ENCODE measurements around the gene C16orf95. TPM values are rescaled to one million over a fixed set of nuclear protein-coding genes. Genes with fewer than 3 reads are reported as not detected.

Gene C16orf95
- polyA plus RNA-seq, 1 donor = 3.3 TPM

DNA sequence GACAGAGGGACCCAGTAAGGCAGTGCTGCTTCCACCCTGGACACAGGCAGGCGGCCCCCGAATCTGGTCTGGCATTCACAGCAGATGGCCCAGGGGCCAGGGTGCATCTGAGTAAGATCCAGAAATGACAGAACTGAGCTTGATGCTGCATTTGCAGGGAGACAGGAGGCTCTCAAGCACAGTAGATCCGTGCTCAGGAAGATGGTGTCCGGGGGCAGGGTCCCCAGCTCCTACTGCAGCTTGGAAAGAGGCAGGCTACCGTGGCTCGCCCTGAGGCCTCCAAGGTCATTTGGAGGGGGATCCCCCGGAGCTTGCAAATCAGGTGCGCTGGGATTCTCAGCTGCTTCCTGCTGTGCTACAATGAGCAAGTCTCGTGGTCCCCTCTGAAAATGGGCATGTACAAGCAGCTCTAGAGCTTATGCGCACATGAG, 2.2 kb downstream of the C16orf95 start:
- Histone ChIP-seq H3K4me3 (ENCODE audit: low read length) (no peak overlapping the region), H3K27ac (ENCODE audit: low read length) (no peak overlapping the region), H3K27me3 (ENCODE audit: control insufficient read depth, insufficient read depth, low read length) (no peaks in the 10 kb centered on the region), H3K4me1 (ENCODE audit: control insufficient read depth, insufficient read depth, low read length) (peaks cover 7% of the 10 kb centered on the region), H3K36me3 (ENCODE audit: control insufficient read depth, insufficient read depth, low read length) (peaks cover 2% of the 10 kb centered on the region), H3K9me3 (ENCODE audit: control insufficient read depth, low read depth, low read length) (no peaks in the 10 kb centered on the region)
- WGBS (ENCODE audit: insufficient coverage, low lambda C conversion rate) = no CpG with 5 or more reads among the region's 10 CpGs
- no peak for DNase-seq

DNA sequence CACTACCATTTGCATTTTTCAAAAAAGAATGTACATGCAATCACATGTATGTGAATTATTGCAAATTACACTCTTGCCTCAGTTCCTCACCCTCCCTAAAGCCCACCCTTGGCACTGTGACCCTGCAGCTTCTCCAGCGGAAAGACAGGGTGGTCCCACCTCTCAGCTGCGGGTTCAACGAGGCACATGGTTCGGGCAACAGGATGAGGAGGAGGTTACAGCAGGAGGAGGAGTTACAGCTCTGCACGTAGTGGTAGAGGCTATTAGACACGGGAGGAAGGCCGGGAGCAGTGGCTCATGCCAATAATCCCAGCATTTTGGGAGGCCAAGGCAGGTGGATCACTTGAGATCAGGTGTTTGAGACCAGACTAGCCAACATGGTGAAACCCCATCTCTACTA, 5.2 kb downstream of the C16orf95 start:
- Histone ChIP-seq H3K4me3 (ENCODE audit: low read length) (no peak overlapping the region), H3K36me3 (ENCODE audit: control insufficient read depth, insufficient read depth, low read length) (no peaks in the 10 kb centered on the region), H3K27me3 (ENCODE audit: control insufficient read depth, insufficient read depth, low read length) (no peaks in the 10 kb centered on the region), H3K27ac (ENCODE audit: low read length) (no peak overlapping the region), H3K9me3 (ENCODE audit: control insufficient read depth, low read depth, low read length) (no peaks in the 10 kb centered on the region), H3K4me1 (ENCODE audit: control insufficient read depth, insufficient read depth, low read length) (no peaks in the 10 kb centered on the region)
- no CpG with 5 or more reads among the region's 7 CpGs for WGBS (ENCODE audit: insufficient coverage, low lambda C conversion rate)
- DNase-seq = no peak

DNA sequence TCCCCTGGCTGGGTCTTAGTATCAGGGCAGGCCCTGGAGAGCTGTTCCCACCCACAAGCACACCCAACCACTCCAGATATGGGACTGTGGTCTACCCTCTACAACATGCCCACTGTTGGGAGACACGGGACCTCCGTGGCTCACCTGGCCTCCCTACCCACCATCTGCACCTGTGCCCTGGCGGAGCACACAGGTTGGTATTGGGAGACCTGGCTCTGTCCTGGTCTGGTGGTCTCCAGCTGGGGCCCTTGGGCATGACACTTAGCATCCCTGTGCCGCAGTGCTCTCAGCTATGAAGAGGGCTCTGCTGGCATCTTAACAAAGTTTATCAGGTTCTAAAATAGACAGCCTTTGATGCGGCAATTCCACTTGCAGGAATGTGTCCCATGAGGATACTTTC, 5.8 kb downstream of the C16orf95 start:
- Histone ChIP-seq H3K36me3 (ENCODE audit: control insufficient read depth, insufficient read depth, low read length) (no peaks in the 10 kb centered on the region), H3K27ac (ENCODE audit: low read length) (no peak overlapping the region), H3K9me3 (ENCODE audit: control insufficient read depth, low read depth, low read length) (no peaks in the 10 kb centered on the region), H3K4me1 (ENCODE audit: control insufficient read depth, insufficient read depth, low read length) (no peaks in the 10 kb centered on the region), H3K27me3 (ENCODE audit: control insufficient read depth, insufficient read depth, low read length) (no peaks in the 10 kb centered on the region), H3K4me3 (ENCODE audit: low read length) (no peak overlapping the region)
- DNase-seq = no peak
- no CpG with 5 or more reads among the region's 5 CpGs for WGBS (ENCODE audit: insufficient coverage, low lambda C conversion rate)

DNA sequence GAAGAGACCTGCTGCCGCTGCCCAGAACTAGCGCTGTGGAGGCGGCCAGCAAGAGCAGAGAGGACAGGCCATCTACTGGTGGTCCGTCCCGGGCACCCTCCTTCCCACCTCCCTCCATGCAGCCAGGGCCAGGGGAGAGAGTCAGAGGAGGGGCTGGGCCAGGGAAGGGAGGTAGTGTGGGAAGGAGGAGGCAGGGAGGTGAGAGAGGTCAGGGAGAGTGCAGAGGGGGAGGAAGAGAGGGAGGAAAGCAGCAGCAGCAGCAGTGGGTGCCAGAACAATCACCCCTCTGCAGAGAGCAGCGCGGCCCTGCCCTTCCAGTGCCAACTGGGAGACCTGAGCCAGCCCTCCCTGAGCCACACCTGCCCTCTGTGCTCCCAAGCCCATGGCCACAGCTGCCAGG, 6.6 kb downstream of the C16orf95 start:
- no peak for DNase-seq
- no CpG with 5 or more reads among the region's 7 CpGs for WGBS (ENCODE audit: insufficient coverage, low lambda C conversion rate)
- no peaks in the 10 kb centered on the region for H3K9me3 ChIP-seq (ENCODE audit: control insufficient read depth, low read depth, low read length)

DNA sequence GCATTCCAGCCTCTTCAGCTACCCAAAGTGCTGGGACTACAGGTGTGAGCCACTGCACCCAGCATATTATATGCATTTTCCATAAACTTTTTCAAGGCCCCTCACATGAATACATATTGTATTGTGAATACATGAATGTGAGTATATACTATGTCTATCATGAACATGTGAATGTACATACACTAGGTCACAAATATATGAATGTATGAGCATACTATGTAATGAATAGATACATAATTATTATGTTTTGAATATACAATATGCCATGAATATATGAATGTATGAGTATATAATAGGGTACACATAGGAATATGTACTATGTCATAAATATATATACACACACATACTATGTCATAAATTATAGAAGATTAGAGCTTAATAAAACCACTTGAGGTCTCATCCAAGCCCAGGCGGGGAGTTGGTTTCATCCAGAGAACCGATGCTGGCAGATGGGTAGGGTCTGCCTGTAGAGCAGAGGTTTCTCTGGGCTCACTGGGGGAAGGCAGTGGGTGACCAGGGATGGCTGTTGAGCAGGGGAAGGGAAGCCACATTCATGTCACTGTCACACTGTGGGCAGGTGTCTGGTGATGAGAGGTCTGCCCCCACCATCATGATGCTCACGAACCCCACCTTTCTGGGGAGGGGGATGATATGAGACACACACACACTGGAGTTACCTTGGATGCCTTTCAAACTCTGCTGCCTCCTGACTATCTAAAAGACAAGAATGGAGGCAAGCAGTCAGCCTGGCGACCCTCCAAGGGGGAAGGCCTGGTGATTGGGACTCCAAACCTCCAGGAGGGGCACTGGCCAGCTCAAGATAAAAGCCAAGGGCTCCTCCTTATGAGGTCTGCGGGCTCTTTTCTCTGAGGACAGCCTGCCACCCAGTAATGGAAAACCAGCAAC, 7.3 kb downstream of the C16orf95 start:
- no peak overlapping the region for H3K4me3 ChIP-seq (ENCODE audit: low read length)
- H3K27ac ChIP-seq (ENCODE audit: low read length) = no peak overlapping the region
- no peaks in the 10 kb centered on the region for H3K27me3 ChIP-seq (ENCODE audit: control insufficient read depth, insufficient read depth, low read length)
- H3K4me1 ChIP-seq (ENCODE audit: control insufficient read depth, insufficient read depth, low read length) = peaks cover 3% of the 10 kb centered on the region
- no peaks in the 10 kb centered on the region for H3K36me3 ChIP-seq (ENCODE audit: control insufficient read depth, insufficient read depth, low read length)
- DNase-seq = no peak
- no peaks in the 10 kb centered on the region for H3K9me3 ChIP-seq (ENCODE audit: control insufficient read depth, low read depth, low read length)
- no CpG with 5 or more reads among the region's 5 CpGs for WGBS (ENCODE audit: insufficient coverage, low lambda C conversion rate)

More for the DNA sequence above, 6.6 kb downstream of the C16orf95 start:
- Histone ChIP-seq H3K27me3 (ENCODE audit: control insufficient read depth, insufficient read depth, low read length) (no peaks in the 10 kb centered on the region), H3K4me1 (ENCODE audit: control insufficient read depth, insufficient read depth, low read length) (peaks cover 3% of the 10 kb centered on the region), H3K27ac (ENCODE audit: low read length) (no peak overlapping the region), H3K36me3 (ENCODE audit: control insufficient read depth, insufficient read depth, low read length) (no peaks in the 10 kb centered on the region), H3K4me3 (ENCODE audit: low read length) (no peak overlapping the region)

DNA sequence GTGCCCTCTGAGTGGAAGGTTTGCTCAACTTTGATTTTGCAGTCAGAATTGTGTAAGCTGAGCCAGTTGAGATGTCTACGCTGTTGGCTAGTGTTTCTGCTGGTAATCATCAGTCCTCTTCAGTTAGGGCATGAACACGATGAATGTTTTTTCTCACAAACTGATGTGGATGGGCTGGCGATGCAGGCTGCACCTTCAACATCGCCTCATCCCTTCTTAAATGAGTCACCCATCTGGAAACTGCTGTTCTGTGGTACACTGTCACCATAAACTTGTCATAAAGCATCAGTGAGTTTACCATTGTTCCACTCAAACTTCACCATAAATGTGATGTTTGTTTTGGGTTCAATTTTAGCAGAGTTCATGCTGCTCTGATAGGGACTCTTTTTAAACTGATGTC, 8.4 kb downstream of the C16orf95 start:
- Histone ChIP-seq H3K4me3 (ENCODE audit: low read length) (no peak overlapping the region), H3K27ac (ENCODE audit: low read length) (no peak overlapping the region), H3K4me1 (ENCODE audit: control insufficient read depth, insufficient read depth, low read length) (peaks cover 3% of the 10 kb centered on the region), H3K27me3 (ENCODE audit: control insufficient read depth, insufficient read depth, low read length) (no peaks in the 10 kb centered on the region), H3K9me3 (ENCODE audit: control insufficient read depth, low read depth, low read length) (no peaks in the 10 kb centered on the region), H3K36me3 (ENCODE audit: control insufficient read depth, insufficient read depth, low read length) (no peaks in the 10 kb centered on the region)
- no CpG with 5 or more reads among the region's 4 CpGs for WGBS (ENCODE audit: insufficient coverage, low lambda C conversion rate)
- DNase-seq = no peak

DNA sequence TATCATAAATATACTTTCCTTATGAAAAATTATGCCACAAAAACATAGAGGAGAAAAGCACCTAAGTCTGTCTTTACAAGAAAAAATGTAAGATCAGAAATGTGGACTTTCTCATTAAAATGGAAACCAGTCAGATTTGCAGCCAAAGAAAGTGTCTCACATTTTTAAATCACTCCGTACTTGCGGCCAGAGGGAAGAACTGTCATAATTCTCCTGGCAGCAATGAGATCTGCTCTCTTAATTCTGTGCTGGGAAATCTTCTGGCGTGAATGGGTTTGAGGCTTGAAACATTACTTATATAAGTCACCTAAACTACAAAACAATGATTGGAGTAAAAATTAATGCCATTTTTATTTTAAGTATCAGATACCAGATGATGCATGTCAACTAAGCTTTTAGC, 10.7 kb downstream of the C16orf95 start:
- H3K27ac ChIP-seq (ENCODE audit: low read length) = no peak overlapping the region
- no peaks in the 10 kb centered on the region for H3K9me3 ChIP-seq (ENCODE audit: control insufficient read depth, low read depth, low read length)
- peaks cover 3% of the 10 kb centered on the region for H3K4me1 ChIP-seq (ENCODE audit: control insufficient read depth, insufficient read depth, low read length)
- H3K27me3 ChIP-seq (ENCODE audit: control insufficient read depth, insufficient read depth, low read length) = no peaks in the 10 kb centered on the region
- H3K36me3 ChIP-seq (ENCODE audit: control insufficient read depth, insufficient read depth, low read length) = no peaks in the 10 kb centered on the region
- H3K4me3 ChIP-seq (ENCODE audit: low read length) = no peak overlapping the region
- no peak for DNase-seq
- no CpG with 5 or more reads among the region's 3 CpGs for WGBS (ENCODE audit: insufficient coverage, low lambda C conversion rate)

DNA sequence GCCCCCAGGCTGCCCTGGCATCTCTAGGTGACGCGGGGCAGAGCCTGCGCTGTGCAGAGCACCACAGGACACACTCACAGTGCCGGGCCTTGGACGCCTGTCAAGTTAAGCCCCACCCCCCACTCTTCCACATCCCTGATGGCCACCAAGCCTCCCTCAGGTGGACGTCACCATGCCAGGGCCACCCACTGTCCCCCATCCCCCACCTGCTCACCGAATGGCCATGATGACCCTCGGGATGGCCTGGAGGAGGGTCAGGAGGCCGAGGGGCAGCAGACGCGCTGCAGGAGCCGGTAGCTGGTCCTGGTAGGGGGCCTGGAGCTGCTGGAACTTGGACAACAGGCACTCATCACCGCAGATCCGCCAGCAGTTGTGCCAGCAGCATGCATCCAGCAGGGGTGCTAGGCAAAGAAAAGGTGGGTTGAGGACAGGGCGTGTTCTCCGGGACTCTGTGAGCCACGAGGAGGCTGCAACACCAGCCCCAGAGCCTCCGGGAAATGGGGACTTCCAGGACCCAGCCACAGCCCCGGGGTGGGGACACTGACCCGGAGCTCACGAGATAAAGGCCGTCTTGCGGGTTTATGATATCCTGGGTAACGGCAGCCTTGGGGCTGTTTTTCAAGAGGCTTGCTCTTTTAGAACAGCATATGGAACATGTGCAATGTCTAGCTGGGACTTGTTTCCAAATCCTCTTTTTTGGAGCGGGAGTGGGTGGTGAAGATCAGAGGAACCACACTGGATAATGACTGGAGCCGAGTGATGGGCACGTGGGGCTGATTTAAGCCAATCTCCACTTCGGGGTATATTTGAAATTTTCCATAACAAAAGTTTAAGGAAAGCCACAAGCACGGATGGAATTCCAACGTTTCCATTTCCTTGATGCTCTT, 11.4 kb downstream of the C16orf95 start:
- no peaks in the 10 kb centered on the region for H3K36me3 ChIP-seq (ENCODE audit: control insufficient read depth, insufficient read depth, low read length)
- peaks cover 3% of the 10 kb centered on the region for H3K4me1 ChIP-seq (ENCODE audit: control insufficient read depth, insufficient read depth, low read length)
- no peaks in the 10 kb centered on the region for H3K9me3 ChIP-seq (ENCODE audit: control insufficient read depth, low read depth, low read length)
- H3K4me3 ChIP-seq (ENCODE audit: low read length) = no peak overlapping the region
- no CpG with 5 or more reads among the region's 30 CpGs for WGBS (ENCODE audit: insufficient coverage, low lambda C conversion rate)
- H3K27ac ChIP-seq (ENCODE audit: low read length) = no peak overlapping the region
- DNase-seq = peak; percentile 26 to 57
- H3K27me3 ChIP-seq (ENCODE audit: control insufficient read depth, insufficient read depth, low read length) = no peaks in the 10 kb centered on the region

DNA sequence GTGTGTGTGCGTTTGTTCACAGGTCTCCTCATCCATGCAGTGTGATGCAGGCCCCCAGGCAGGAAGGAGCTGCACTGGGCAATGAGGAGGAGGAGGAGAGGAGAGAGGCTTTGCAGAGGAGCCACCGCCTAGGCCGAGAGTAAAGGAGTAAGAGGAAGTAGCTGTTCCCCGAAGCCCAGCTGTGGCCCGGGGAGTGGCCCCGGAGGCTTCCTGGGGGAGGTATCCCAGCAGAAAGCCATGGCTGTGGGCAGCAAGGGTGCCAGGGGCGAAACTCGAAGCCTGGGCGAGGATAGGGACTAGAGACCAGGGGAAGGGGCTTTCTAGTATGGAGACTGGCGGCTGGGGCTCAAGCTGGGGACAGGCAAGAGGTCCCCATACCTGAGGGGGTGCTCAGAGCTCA, 12.2 kb downstream of the C16orf95 start:
- no peaks in the 10 kb centered on the region for H3K9me3 ChIP-seq (ENCODE audit: control insufficient read depth, low read depth, low read length)
- H3K4me3 ChIP-seq (ENCODE audit: low read length) = no peak overlapping the region
- peaks cover 3% of the 10 kb centered on the region for H3K4me1 ChIP-seq (ENCODE audit: control insufficient read depth, insufficient read depth, low read length)
- no peak overlapping the region for H3K27ac ChIP-seq (ENCODE audit: low read length)
- no peaks in the 10 kb centered on the region for H3K36me3 ChIP-seq (ENCODE audit: control insufficient read depth, insufficient read depth, low read length)
- H3K27me3 ChIP-seq (ENCODE audit: control insufficient read depth, insufficient read depth, low read length) = no peaks in the 10 kb centered on the region
- no peak for DNase-seq
- WGBS (ENCODE audit: insufficient coverage, low lambda C conversion rate) = 90% methylated on average over 2 of the region's 10 CpGs

DNA sequence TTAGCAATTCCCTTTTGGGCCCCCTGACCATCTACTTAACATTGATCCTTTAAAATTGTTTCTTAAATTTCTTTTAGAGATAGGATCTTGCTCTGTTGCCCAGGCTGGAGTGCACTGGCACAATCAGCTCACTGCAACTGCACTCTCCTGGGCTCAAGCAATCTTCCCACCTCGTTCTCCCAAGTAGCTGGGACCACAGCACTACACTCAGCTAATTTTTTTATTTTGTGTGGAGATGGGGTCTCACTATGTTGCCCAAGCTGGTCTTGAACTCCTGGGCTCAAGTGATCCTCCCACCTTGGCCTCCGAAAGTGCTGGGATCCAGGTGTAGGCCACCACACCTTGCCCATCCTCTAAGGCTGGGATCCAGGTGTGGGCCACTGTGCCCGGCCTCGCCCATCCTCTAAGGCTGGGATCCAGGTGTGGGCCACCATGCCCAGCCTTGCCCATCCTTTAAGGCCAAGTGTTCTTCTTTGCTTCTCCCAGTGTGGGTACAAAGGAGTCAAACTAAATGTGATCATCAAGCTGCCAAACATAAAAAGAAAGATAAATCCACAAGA, 13.2 kb downstream of the C16orf95 start:
- H3K4me3 ChIP-seq (ENCODE audit: low read length) = no peak overlapping the region
- no peak for DNase-seq
- no CpG with 5 or more reads among the region's 4 CpGs for WGBS (ENCODE audit: insufficient coverage, low lambda C conversion rate)
- H3K9me3 ChIP-seq (ENCODE audit: control insufficient read depth, low read depth, low read length) = no peaks in the 10 kb centered on the region
- H3K4me1 ChIP-seq (ENCODE audit: control insufficient read depth, insufficient read depth, low read length) = peaks cover 3% of the 10 kb centered on the region
- no peak overlapping the region for H3K27ac ChIP-seq (ENCODE audit: low read length)
- H3K36me3 ChIP-seq (ENCODE audit: control insufficient read depth, insufficient read depth, low read length) = no peaks in the 10 kb centered on the region
- no peaks in the 10 kb centered on the region for H3K27me3 ChIP-seq (ENCODE audit: control insufficient read depth, insufficient read depth, low read length)

All from large intestine (tissue), 3 donors.